ENCODE measurements around the gene CABLES1. TPM values are rescaled to one million over a fixed set of nuclear protein-coding genes. Genes with fewer than 3 reads are reported as not detected.
A peak's percentile ranks its signal among the peaks of the same experiment; 100 is the strongest.

CABLES1 gene
- total RNA-seq, 4 donors from 2014 or later = 8.5 to 12.6 (median 9.2) TPM

- Histone ChIP-seq H3K4me3 (no peak overlapping the region), H3K27ac (peak overlapping the region; percentile 58 to 67)
- peak; percentile 38 to 39 for DNase-seq
Measured at GRCh38 chr18:23143815-23144261, 8.6 kb downstream of the CABLES1 start.

GRCh38 chr18:23144640-23145039 lies 9.4 kb downstream of the CABLES1 start:
- Histone ChIP-seq H3K4me3 (no peak overlapping the region), H3K36me3 (no peaks in the 10 kb centered on the region), H3K4me1 (peaks cover 6 to 16% of the 10 kb centered on the region in 2 donors), H3K9me3 (no peaks in the 10 kb centered on the region), H3K27me3 (no peaks in the 10 kb centered on the region), H3K27ac (peak overlapping the region; percentile 58 to 67)
- no peak for TF ChIP-seq CTCF (IDR thresholded peaks at IDR 0.05)
- no peak for TF ChIP-seq POLR2A (IDR thresholded peaks at IDR 0.05)
- intact Hi-C loops (cut with DNase I; ENCODE audit: low total_unique reads) = no loop called here
- no peak for DNase-seq

More at GRCh38 chr18:23143815-23144261, 8.6 kb downstream of the CABLES1 start:
- TF ChIP-seq POLR2A (IDR thresholded peaks at IDR 0.05) = no peak
- TF ChIP-seq CTCF (IDR thresholded peaks at IDR 0.05) = no peak
- intact Hi-C loops (cut with DNase I; ENCODE audit: low total_unique reads) = no loop called here
- Histone ChIP-seq H3K9me3 (no peaks in the 10 kb centered on the region), H3K27me3 (no peaks in the 10 kb centered on the region), H3K4me1 (peaks cover 6 to 16% of the 10 kb centered on the region in 2 donors), H3K36me3 (no peaks in the 10 kb centered on the region)

- Histone ChIP-seq H3K9me3 (no peaks in the 10 kb centered on the region), H3K36me3 (no peaks in the 10 kb centered on the region), H3K27ac (no peak overlapping the region), H3K4me1 (peaks cover 6 to 16% of the 10 kb centered on the region in 2 donors), H3K4me3 (no peak overlapping the region), H3K27me3 (no peaks in the 10 kb centered on the region)
- no peak for DNase-seq
- TF ChIP-seq POLR2A (IDR thresholded peaks at IDR 0.05) = no peak
- no peak for TF ChIP-seq CTCF (IDR thresholded peaks at IDR 0.05)
- intact Hi-C loops (cut with DNase I; ENCODE audit: low total_unique reads) = no loop called here
Measured at GRCh38 chr18:23145621-23146020, 10.3 kb downstream of the CABLES1 start.

GRCh38 chr18:23146861-23147469 lies 11.7 kb downstream of the CABLES1 start:
- intact Hi-C loops (cut with DNase I; ENCODE audit: low total_unique reads) = no loop called here
- Histone ChIP-seq H3K36me3 (no peaks in the 10 kb centered on the region), H3K27me3 (no peaks in the 10 kb centered on the region), H3K27ac (no peak overlapping the region), H3K4me1 (peaks cover 6 to 16% of the 10 kb centered on the region in 2 donors), H3K9me3 (no peaks in the 10 kb centered on the region), H3K4me3 (no peak overlapping the region)
- DNase-seq = no peak
- TF ChIP-seq POLR2A (IDR thresholded peaks at IDR 0.05) (no peak), CTCF (IDR thresholded peaks at IDR 0.05) (no peak)

GRCh38 chr18:23148382-23148781 lies 13.1 kb downstream of the CABLES1 start:
- DNase-seq = no peak
- no peaks in the 10 kb centered on the region for H3K27me3 ChIP-seq
- TF ChIP-seq POLR2A (IDR thresholded peaks at IDR 0.05) (no peak), CTCF (IDR thresholded peaks at IDR 0.05) (no peak)
- intact Hi-C loops (cut with DNase I; ENCODE audit: low total_unique reads) = no loop called here
- no peaks in the 10 kb centered on the region for H3K9me3 ChIP-seq
- H3K36me3 ChIP-seq = no peaks in the 10 kb centered on the region
- no peak overlapping the region for H3K4me3 ChIP-seq
- peaks cover 0 to 6% of the 10 kb centered on the region in 2 donors for H3K4me1 ChIP-seq
- no peak overlapping the region for H3K27ac ChIP-seq

Data from uterus (tissue), 4 donors.